GM03348 (cell line): ENCODE measurements around the gene ANO3.

Source experiments
- DNase-seq: peaks from one replicate; pipeline ENCODE4 v3.0.0; 2012; ENCODE audit warnings: low spot score

The ANO3 gene

DNA sequence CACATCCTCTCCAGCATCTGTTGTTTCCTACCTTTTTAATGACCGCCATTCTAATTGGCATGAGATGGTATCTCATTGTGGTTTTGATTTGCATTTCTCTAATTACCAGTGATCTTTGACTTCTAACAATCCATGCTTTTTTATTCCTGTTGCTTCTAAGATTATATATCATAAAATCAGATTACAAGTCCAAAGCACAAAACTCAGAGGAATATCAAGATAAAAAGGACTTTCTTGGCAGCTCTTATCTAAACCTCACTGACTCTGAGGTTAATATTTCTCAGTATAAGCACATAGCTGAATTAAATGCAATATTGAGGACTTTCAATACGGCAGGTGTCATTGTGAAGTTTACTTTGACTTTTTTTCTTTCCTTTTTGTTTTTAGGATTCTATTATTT, 378.6 kb downstream of the ANO3 start:
- DNase-seq, result no peak

DNA sequence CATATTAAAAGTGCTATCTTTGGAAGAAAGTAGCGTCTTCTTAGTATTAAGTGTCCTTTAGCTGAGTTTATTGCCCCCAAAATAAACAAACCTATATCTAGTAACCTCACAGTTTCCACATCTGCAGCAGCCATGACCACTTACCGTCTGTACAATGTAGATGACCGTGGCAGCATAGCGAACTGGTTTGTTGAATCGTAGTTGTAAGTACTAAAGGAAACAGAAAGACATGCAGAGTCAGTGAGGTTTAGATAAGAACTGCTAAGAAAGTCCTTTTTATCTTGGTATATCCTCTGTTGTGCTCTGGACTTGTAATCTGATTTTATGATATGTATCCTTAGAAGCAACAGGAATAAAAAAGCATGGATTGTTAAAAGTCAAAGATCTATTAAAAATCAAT, 380.6 kb downstream of the ANO3 start:
- no peak for DNase-seq
